SK-N-SH (cell line): ENCODE results near the gene SPAG8.

Experiments used
- CTCF ChIP-seq: fragments of 200-600 bp; sonication (generic); IDR thresholded peaks from 2 replicates; pipeline ENCODE4 v1.6.1; 2017; ENCODE audit warnings: antibody characterized with exemption, mild to moderate bottlenecking, moderate library complexity
- ELF1 ChIP-seq: IDR thresholded peaks from 2 replicates; pipeline ENCODE4 v1.4.0; 2012
- POLR2AphosphoS5 ChIP-seq: IDR thresholded peaks from 2 replicates; pipeline ENCODE4 v1.6.1; 2012; ENCODE audit warnings: low read depth, low read length
- TEAD4 ChIP-seq: IDR thresholded peaks from 2 replicates; pipeline ENCODE4 v1.4.0; 2012; ENCODE audit warnings: mild to moderate bottlenecking, borderline replicate concordance; ENCODE audit not compliant: insufficient read depth
- USF2 ChIP-seq: fragments of 150-350 bp; IDR thresholded peaks from 2 replicates; pipeline ENCODE4 v1.6.1; 2017; ENCODE audit warnings: antibody characterized with exemption, low read length, low read depth, borderline replicate concordance

- TF ChIP-seq USF2 = no peak
- no peak for TF ChIP-seq POLR2AphosphoS5
- no peak for TF ChIP-seq ELF1
- TF ChIP-seq TEAD4 = no peak
- TF ChIP-seq CTCF = no peak
Observed at GRCh38 chr9:35845824-35846771, 34.0 kb upstream of the SPAG8 start.
